IgD-negative memory B cell (primary cell): ENCODE results near the gene HIVEP1. TPM values are rescaled to one million over a fixed set of nuclear protein-coding genes. Genes with fewer than 3 reads are reported as not detected.

Source experiments
- H3K27ac Mint-ChIP-seq, 3 donors: one replicate each; pipeline ENCODE4 v1.8.0; 2020 to 2022; ENCODE audit warnings: mild to moderate bottlenecking in 3 of 3, mixed read lengths in 3 of 3, moderate library complexity in 1 of 3
- H3K27me3 Mint-ChIP-seq: one replicate; pipeline ENCODE4 v1.8.0; 2021; ENCODE audit warnings: mixed read lengths
- H3K36me3 Mint-ChIP-seq: one replicate; pipeline ENCODE4 v1.8.0; 2020; ENCODE audit warnings: mild to moderate bottlenecking, mixed read lengths
- H3K4me1 Mint-ChIP-seq, 3 donors: one replicate each; pipeline ENCODE4 v1.8.0; 2020 to 2022; ENCODE audit warnings: mixed read lengths in 3 of 3, mild to moderate bottlenecking in 1 of 3
- H3K4me3 Mint-ChIP-seq, 4 donors: one replicate each; pipeline ENCODE4 v1.8.0; 2020 to 2022; ENCODE audit warnings: mild to moderate bottlenecking in 4 of 4, mixed read lengths in 4 of 4, moderate library complexity in 3 of 4
- H3K9me3 Mint-ChIP-seq, 3 donors: one replicate each; pipeline ENCODE4 v1.8.0; 2020 to 2021; ENCODE audit warnings: mixed read lengths in 3 of 3, mild to moderate bottlenecking in 1 of 3
- polyA plus RNA-seq: library from polyadenylated mRNA; unstranded; fragments of 300-500 nt; fragmentation: Illumina TruSeq; gene quantifications from one replicate; pipeline ENCODE4 v1.2.3, GENCODE V29; 2021

HIVEP1 gene
- polyA plus RNA-seq, 1 donor from 2014 or later, result 14.7 TPM

DNA sequence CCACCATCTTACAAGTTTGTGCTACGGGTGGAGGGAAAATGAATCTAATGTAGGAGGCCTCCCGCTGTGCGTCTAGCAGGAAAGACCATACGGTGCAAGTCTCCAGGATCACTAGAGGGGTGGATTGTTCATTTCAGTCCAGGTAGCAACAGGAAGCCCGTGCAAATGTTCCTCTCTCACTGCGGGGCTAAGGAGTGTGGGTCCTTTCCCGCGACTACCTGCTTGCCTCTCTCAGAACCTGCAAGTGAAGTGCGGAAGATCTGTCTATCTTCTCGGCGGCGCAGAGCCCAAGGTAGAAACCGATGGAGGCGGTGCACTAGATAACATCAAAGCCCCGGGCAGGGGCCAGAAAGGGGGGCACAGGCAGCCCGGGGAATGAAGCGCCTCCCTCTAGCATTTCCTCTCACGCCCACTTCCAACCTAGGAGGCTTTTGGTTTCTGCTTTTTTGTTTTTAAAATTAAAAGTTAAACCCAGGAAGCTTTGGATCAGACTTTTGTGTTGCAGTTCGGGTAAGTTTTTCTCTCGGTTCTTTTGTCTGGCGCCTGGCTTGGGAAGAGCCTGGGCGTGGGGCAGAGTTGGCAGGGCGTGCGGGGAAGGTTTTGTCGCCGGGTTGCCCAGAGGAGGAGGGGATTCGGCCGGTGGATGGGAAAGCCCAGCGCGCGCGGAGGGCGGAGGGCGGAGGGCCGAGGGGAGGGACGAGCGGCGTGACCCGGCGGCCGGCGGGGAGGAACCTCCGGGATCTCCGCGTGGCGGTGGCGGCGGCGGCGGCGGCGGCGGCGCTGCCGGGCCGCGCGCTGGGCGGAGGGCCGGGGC is 3.5 kb upstream of the HIVEP1 start:
- H3K27ac Mint-ChIP-seq, result peak overlapping the region; percentile 100
- H3K27me3 Mint-ChIP-seq, result no peaks in the 10 kb centered on the region
- peak overlapping the region; percentile 96 to 99 (median 98) for H3K4me3 Mint-ChIP-seq
- H3K4me1 Mint-ChIP-seq, result peaks cover 23 to 30% (median 24%) of the 10 kb centered on the region in 3 donors
- no peaks in the 10 kb centered on the region for H3K36me3 Mint-ChIP-seq
- H3K9me3 Mint-ChIP-seq, result no peaks in the 10 kb centered on the region

DNA sequence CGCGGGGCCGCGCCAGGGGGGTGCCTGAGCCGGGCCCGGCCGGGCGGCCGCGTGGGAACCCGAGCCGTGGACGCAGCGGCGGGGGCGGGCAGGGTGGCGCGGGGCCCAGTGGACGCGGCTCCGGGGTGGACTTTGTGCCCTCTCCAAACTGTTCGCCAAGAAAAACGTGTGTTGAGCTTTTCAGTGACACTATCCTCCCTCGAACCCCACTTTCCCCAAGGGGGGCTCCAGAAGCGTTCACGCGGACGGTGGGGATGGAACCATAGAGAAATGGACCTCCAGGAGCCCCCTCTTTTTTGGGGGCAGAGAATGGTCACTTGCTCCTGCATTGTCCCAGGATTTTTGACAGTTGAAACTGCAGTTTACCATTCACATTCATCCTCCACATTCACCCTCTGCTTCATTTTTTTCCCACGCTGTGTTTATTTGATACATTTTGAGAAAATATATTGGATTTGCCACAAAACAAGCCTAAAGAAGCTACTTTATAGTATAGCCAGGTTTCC is 2.9 kb upstream of the HIVEP1 start:
- Mint-ChIP-seq H3K27me3 (no peaks in the 10 kb centered on the region), H3K36me3 (no peaks in the 10 kb centered on the region), H3K27ac (peak overlapping the region; percentile 97 to 100 (median 100)), H3K9me3 (no peaks in the 10 kb centered on the region), H3K4me3 (peak overlapping the region; percentile 93 to 99 (median 98)), H3K4me1 (peaks cover 23 to 30% (median 27%) of the 10 kb centered on the region in 3 donors)

DNA sequence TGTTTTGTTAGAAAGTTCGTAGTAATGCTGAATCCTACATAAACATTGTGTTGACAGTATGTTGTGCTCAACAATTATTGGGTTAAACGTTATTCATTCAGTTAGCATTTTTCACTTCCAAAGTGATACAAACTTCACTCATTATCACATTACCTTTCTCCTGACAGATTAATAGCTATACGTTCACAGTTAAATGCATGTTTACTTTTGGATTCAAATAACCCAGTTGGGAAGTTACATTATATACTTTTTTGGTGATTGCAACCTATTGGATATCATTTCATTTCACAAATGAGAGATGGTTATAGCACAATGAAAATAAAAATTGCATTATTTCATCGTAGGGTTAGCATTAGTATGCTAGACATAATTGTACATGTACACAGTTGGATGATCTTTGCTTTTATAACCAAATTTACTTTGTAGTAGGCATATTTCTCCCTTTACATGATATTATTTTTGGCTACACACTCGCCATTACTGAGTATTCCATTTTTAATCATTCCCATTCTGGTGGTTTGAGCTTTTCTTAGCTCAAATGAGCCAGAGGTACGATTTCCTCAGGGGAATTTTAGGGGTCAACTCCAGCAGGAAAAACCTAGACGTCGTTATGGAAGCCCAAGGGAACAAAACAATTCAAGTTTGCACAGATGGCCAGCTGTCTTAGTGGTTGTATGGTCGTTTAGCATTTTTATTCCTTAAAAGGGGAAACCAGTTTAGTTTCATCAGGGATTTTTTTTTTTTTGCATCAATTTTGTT is 2.1 kb upstream of the HIVEP1 start:
- H3K27ac Mint-ChIP-seq, result peak overlapping the region; percentile 97 to 100 (median 100)
- H3K36me3 Mint-ChIP-seq, result no peaks in the 10 kb centered on the region
- peaks cover 27 to 36% (median 33%) of the 10 kb centered on the region in 3 donors for H3K4me1 Mint-ChIP-seq
- no peaks in the 10 kb centered on the region for H3K9me3 Mint-ChIP-seq
- H3K4me3 Mint-ChIP-seq, result peak overlapping the region; percentile 93 to 99 (median 98)
- H3K27me3 Mint-ChIP-seq, result no peaks in the 10 kb centered on the region

DNA sequence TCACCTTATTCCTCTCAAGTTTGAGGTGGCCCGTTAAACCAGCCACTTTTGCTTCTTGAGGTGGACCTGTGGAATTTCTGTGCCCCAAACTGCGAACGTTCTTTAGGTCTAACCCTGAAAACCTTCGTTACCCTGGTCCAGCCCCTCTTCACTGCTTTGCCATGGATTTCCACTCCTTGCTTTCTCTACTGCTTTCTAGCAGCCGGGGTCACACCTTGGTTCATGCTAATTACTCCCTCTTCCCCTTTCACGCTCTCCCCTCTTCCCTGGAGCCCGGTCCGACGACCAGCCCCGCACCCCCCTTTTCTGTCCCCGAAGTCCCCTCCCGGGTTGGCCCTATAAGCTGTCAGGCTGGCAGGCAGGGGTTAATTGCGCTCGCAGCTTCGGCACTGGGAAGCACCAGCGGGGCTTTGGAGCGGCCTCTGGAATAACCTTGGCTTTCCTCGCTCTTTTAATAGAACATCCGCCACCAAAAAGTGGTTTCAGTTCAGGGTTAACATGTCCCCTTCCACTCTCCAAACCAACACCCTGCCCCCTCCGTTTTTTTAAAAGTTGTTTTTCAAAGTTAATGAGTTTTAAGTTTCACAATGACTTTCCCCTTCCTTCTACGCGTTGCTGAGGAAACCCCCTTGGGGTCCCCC is 1.4 kb upstream of the HIVEP1 start:
- Mint-ChIP-seq H3K27me3 (no peaks in the 10 kb centered on the region), H3K4me1 (peaks cover 28 to 36% (median 33%) of the 10 kb centered on the region in 3 donors), H3K9me3 (no peaks in the 10 kb centered on the region), H3K36me3 (no peaks in the 10 kb centered on the region), H3K4me3 (peak overlapping the region; percentile 93 to 99 (median 98)), H3K27ac (peak overlapping the region; percentile 97 to 100 (median 100))

DNA sequence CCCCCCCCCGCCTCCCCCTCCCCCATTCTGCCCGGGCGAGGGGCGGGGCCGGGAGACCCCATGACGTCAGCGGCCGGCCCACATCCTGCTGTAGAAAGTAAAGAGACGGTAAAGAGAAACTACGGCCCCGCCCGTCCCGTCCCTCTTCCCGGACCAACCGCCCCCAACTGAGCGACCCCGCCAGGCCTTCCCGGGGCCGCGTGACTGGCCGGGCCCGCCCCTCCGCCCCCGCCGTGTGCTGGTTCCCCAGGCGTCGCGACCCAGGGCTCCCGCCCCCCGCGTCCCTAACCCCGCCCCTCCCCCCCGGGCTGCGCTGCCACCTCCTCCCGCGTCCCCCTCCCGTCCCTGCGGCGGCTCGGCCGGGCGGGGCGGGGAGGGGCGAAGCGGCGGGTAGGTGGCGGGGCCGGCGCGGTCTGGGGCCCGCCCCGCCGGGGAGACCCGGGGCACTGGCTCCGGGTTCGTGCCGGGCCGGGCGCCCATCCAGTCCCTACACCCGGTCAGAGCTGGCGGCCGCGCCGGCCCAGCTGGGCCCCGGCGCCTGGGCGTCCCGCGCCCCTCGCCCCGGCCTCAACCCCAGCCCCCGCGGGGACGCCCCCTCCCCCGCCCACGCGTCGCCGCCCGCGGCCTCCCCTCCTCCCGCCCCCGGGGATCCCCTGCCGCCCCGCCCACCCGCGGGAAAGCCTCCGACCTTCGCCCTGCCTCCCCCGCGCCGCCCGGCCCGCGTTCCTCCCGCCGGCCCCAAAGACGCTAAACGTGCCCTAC is 655 bp upstream of the HIVEP1 start:
- peak overlapping the region; percentile 93 to 99 (median 98) for H3K4me3 Mint-ChIP-seq
- no peaks in the 10 kb centered on the region for H3K9me3 Mint-ChIP-seq
- peak overlapping the region; percentile 97 to 100 (median 100) for H3K27ac Mint-ChIP-seq
- no peaks in the 10 kb centered on the region for H3K36me3 Mint-ChIP-seq
- H3K27me3 Mint-ChIP-seq, result no peaks in the 10 kb centered on the region
- H3K4me1 Mint-ChIP-seq, result peaks cover 28 to 36% (median 35%) of the 10 kb centered on the region in 3 donors

DNA sequence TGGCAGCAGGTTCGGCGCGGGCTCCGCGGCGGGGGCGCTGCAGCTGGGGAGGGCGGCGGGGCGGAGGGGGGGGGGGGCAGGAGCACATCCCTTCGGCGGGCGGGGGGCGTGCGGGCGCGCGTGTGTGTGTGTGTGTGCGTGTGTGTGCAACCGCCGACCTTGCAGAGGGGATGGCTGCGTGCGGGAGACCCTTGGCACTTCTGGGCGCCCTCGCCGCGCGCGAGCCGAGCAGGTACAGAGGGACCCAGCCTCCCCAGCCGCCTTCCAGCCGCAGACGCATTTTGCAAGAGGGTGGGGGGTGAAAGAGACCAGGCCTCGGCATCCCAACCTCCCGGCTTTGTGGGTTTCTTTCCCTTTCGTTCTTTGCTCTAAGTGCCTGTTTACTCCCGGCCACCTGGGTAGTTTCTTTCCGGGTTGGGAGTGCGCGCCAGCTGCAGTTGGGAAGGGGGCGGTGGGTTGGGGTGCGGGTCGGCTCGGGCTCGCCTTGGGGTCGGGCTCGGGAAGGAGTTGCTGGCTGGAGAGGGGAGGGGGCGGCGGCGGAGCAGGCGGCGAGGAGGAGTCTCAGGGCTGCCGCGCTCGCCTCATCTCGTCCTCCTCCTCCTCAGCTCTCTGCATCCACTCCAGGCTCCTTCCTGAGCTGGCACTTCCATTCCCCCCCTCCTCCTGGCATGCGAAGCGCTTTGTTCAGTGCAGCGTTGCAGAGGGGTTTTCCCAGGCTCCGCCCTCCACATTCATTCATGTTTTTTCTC is 620 bp downstream of the HIVEP1 start:
- peak overlapping the region; percentile 83 to 98 (median 97) for H3K4me3 Mint-ChIP-seq
- H3K4me1 Mint-ChIP-seq, result peaks cover 28 to 34% (median 33%) of the 10 kb centered on the region in 3 donors
- peak overlapping the region; percentile 92 to 99 (median 99) for H3K27ac Mint-ChIP-seq
- H3K27me3 Mint-ChIP-seq, result no peaks in the 10 kb centered on the region
- no peaks in the 10 kb centered on the region for H3K36me3 Mint-ChIP-seq
- no peaks in the 10 kb centered on the region for H3K9me3 Mint-ChIP-seq

DNA sequence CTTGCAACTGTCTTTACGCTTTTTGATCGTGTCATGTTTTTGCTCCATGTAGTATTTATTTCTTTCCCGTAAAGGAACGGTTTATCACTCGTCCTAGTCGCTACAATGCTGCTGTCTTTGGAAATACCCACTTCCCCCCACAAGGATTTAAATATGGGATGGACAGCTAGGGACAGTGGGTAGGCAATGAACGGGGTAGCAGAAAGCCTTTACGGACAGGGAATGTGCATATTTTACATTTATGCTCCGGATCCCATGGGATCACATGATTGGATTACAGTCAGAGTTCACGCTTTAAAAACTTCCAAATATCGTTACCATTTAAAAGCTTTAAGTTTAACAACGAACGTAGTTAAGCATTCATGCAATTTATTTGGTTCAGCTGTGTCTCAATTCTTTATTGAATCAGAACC is 1.2 kb downstream of the HIVEP1 start:
- Mint-ChIP-seq H3K27me3 (no peaks in the 10 kb centered on the region), H3K9me3 (no peaks in the 10 kb centered on the region), H3K4me3 (peak overlapping the region; percentile 83 to 98 (median 97)), H3K27ac (peak overlapping the region; percentile 92 to 99 (median 99)), H3K4me1 (peaks cover 23 to 33% (median 27%) of the 10 kb centered on the region in 3 donors), H3K36me3 (peaks cover 1% of the 10 kb centered on the region)

DNA sequence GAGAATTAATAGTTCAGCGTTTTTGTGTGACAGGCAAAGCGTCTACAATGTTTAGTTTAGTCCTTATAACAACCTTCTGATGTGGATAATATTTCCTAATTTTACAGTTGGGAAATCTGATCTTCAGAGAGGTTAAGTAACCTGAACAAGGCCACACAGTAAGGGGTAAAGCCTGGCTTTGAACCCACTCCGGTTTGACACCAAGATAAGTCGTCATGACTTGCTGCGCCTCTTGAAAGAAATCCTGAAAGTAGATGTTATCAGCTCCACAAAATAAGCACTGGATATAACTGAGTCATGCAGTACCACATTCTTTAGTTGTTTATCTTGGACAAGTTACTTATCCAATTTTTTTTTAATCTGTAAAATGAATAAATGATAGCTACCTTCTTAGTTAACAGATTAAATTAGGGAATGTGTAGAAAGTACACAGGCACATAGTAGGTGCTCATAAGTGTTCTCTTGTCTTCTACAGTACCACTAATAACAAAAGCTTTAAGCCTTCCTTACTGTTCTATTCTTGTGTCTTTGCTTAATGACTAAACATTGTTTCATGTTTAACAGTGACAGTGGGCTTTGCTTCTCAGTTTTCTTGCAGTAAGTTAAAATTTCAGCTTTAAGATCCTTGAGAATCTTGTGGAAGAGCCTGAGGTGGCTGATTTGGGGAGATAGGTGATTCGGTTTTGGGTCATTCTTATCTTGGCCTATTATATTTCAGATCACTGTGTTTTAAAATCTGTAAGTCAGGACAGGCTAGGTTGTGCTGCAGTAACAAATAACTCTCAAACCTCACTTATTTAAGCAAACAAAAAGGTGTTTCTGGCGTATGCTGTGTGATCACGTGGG is 2.1 kb downstream of the HIVEP1 start:
- Mint-ChIP-seq H3K4me3 (peak overlapping the region in 3 of 4 donors; percentile 2 to 97 (median 83)), H3K27ac (peak overlapping the region; percentile 16 to 99 (median 92)), H3K4me1 (peaks cover 19 to 33% (median 27%) of the 10 kb centered on the region in 3 donors), H3K36me3 (peaks cover 5% of the 10 kb centered on the region), H3K27me3 (no peaks in the 10 kb centered on the region), H3K9me3 (no peaks in the 10 kb centered on the region)

DNA sequence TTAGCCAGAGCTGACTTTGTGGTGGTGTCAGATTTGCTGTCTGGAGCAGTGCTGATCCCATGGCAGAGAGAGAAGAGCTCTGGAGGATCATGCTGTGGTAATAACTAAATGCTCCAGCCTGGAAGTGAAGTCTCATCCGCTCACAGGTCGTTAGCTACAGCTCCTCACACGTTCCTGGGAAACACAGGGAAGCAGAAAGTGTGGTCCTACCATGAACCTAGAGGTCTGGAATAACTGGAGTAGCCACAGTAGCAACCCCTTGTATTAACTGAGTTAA is 2.7 kb downstream of the HIVEP1 start:
- H3K36me3 Mint-ChIP-seq, result peaks cover 6% of the 10 kb centered on the region
- H3K4me3 Mint-ChIP-seq, result peak overlapping the region in 2 of 4 donors; percentile 63 to 83
- H3K9me3 Mint-ChIP-seq, result no peaks in the 10 kb centered on the region
- peak overlapping the region in 2 of 3 donors; percentile 70 to 92 for H3K27ac Mint-ChIP-seq
- peaks cover 17 to 34% (median 30%) of the 10 kb centered on the region in 3 donors for H3K4me1 Mint-ChIP-seq
- no peaks in the 10 kb centered on the region for H3K27me3 Mint-ChIP-seq

DNA sequence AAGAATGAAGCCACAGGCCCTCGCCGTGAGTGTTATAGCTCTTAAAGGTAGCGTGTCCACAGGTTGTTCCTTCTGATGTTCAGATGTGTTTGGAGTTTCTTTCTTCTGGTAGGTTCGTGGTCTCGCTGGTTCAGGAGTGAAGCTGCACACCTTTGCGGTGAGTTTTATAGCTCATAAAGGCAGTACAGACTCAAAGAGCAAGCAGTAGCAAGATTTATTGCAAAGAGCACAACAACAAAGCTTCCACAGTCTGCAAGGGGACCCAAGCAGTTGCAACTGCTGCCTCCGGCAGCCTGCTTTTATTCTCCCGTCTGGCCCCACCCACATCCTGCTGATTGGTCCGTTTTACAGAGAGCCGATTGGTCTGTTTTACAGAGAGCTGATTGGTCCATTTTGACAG is 5.2 kb downstream of the HIVEP1 start:
- peaks cover 8 to 35% (median 23%) of the 10 kb centered on the region in 3 donors for H3K4me1 Mint-ChIP-seq
- peaks cover 14% of the 10 kb centered on the region for H3K36me3 Mint-ChIP-seq
- no peaks in the 10 kb centered on the region for H3K27me3 Mint-ChIP-seq
- no peak overlapping the region for H3K27ac Mint-ChIP-seq
- peak overlapping the region in 1 of 4 donors; percentile 50 for H3K4me3 Mint-ChIP-seq
- no peaks in the 10 kb centered on the region for H3K9me3 Mint-ChIP-seq

DNA sequence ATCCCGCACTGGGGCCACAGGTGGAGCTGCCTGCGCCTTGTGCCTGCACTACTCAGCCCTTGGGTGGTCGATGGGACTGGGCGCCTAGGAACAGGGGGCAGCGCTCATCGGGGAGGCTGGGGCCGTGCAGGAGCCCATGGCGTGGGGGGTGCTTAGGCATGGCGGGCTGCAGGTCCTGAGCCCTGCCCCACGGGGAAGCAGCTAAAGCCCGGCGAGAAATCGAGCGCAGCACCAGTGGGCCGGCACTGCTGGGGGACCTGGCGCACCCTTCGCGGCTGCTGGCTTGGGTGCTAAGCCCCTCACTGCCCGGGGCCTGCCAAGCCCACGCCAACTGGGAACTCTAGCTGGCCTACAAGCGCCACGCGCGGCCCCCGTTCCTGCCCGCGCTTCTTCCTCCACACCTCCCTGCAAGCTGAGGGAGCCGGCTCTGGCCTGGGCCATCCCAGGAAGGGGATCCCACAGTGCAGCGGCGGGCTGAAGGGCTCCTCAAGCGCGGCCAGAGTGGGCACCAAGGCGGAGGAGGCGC is 5.8 kb downstream of the HIVEP1 start:
- H3K27me3 Mint-ChIP-seq, result no peaks in the 10 kb centered on the region
- H3K27ac Mint-ChIP-seq, result peak overlapping the region in 1 of 3 donors; percentile 58
- peaks cover 8 to 36% (median 23%) of the 10 kb centered on the region in 3 donors for H3K4me1 Mint-ChIP-seq
- H3K9me3 Mint-ChIP-seq, result no peaks in the 10 kb centered on the region
- peaks cover 14% of the 10 kb centered on the region for H3K36me3 Mint-ChIP-seq
- no peak overlapping the region for H3K4me3 Mint-ChIP-seq

DNA sequence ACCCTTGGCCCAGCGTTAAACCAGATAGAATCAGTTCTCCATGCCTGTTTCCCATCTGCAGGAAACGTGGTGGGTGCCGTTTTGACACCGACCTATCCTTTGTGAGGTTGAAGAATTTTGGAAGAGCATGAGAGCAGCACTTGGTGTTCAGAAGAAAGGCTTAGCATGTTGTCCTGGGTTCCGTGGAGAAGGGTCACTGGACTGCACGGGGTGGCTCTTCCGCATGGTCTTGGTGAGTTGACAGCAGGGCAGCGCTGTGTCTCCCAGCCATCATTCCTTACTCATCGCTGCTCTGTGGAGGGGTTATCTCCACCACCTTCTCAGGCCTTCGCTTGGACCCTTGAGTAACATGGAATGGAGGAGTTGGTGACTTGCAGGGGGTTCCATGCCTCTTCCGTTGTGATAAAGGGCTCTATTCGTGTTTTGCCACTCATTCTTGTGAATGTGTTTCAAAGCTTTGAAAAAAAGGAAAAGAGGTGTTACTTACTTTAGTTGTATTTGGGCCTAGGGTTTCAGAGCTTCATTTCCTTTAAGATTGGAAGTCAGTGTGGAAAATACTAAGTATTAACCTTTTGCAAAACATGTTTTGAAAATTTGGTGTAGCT is 8.2 kb downstream of the HIVEP1 start:
- no peaks in the 10 kb centered on the region for H3K27me3 Mint-ChIP-seq
- peak overlapping the region; percentile 14 to 59 (median 50) for H3K27ac Mint-ChIP-seq
- H3K4me3 Mint-ChIP-seq, result peak overlapping the region in 2 of 4 donors; percentile 18 to 19
- H3K4me1 Mint-ChIP-seq, result peaks cover 8 to 31% (median 27%) of the 10 kb centered on the region in 3 donors
- peaks cover 14% of the 10 kb centered on the region for H3K36me3 Mint-ChIP-seq
- no peaks in the 10 kb centered on the region for H3K9me3 Mint-ChIP-seq
